ENCODE measurements around the gene AQP1. TPM values are rescaled to one million over a fixed set of nuclear protein-coding genes. Genes with fewer than 3 reads are reported as not detected.

AQP1 gene
- total RNA-seq, 1 experiment from 2014 or later, result not detected

GRCh38 chr7:30970074-30970473, 58.4 kb downstream of the AQP1 start:
- H3K4me1 Mint-ChIP-seq (ENCODE audit: insufficient read depth, unreplicated experiment), result no peaks in the 10 kb centered on the region
- POLR2A ChIA-PET, result interaction anchor here (0.6 kb wide), 1 partner anchor 200 kb away, joined by 3 read pairs; no protein-coding TSS in a partner anchor
- no peak overlapping the region for H3K4me3 Mint-ChIP-seq (ENCODE audit: unreplicated experiment)
- no peaks in the 10 kb centered on the region for H3K9me3 Mint-ChIP-seq (ENCODE audit: unreplicated experiment)
- peaks cover 52% of the 10 kb centered on the region for H3K27me3 Mint-ChIP-seq (ENCODE audit: insufficient read depth, unreplicated experiment)
- intact Hi-C loops (cut with micrococcal nuclease), result no loop called here
- H3K36me3 Mint-ChIP-seq (ENCODE audit: insufficient read depth, unreplicated experiment), result no peaks in the 10 kb centered on the region
- TF ChIP-seq CTCF (IDR thresholded peaks at IDR 0.05; ENCODE audit: unreplicated experiment), result no peak
- DNase-seq (ENCODE audit: unreplicated experiment), result no peak
- CTCF ChIA-PET, result interaction anchor here (0.7 to 5.4 kb wide), 6 partner anchors 9 to 152 kb away, joined by 3 to 62 read pairs (median 6); no protein-coding TSS in a partner anchor
- no peak overlapping the region for H3K27ac Mint-ChIP-seq (ENCODE audit: low read depth, unreplicated experiment)
- BruUV-seq (replicated peaks), result no TSS peak

GRCh38 chr7:30970594-30971094, 59.0 kb downstream of the AQP1 start:
- intact Hi-C loops (cut with micrococcal nuclease), result no loop called here
- ChIA-PET POLR2A (no interaction called here), CTCF (interaction anchor here (0.6 to 5.4 kb wide), 6 partner anchors 8 to 164 kb away, joined by 3 to 62 read pairs (median 6); no protein-coding TSS in a partner anchor)
- H3K4me3 Mint-ChIP-seq (ENCODE audit: unreplicated experiment), result no peak overlapping the region
- no peak overlapping the region for H3K27ac Mint-ChIP-seq (ENCODE audit: low read depth, unreplicated experiment)
- H3K9me3 Mint-ChIP-seq (ENCODE audit: unreplicated experiment), result no peaks in the 10 kb centered on the region
- peaks cover 52% of the 10 kb centered on the region for H3K27me3 Mint-ChIP-seq (ENCODE audit: insufficient read depth, unreplicated experiment)
- no peaks in the 10 kb centered on the region for H3K4me1 Mint-ChIP-seq (ENCODE audit: insufficient read depth, unreplicated experiment)
- BruUV-seq (replicated peaks), result no TSS peak
- no peak for TF ChIP-seq CTCF (IDR thresholded peaks at IDR 0.05; ENCODE audit: unreplicated experiment)
- no peak for DNase-seq (ENCODE audit: unreplicated experiment)
- H3K36me3 Mint-ChIP-seq (ENCODE audit: insufficient read depth, unreplicated experiment), result no peaks in the 10 kb centered on the region

GRCh38 chr7:30971440-30971839, 59.8 kb downstream of the AQP1 start:
- no TSS peak for BruUV-seq (replicated peaks)
- Mint-ChIP-seq H3K27me3 (ENCODE audit: insufficient read depth, unreplicated experiment) (peaks cover 47% of the 10 kb centered on the region), H3K4me1 (ENCODE audit: insufficient read depth, unreplicated experiment) (no peaks in the 10 kb centered on the region), H3K9me3 (ENCODE audit: unreplicated experiment) (no peaks in the 10 kb centered on the region), H3K36me3 (ENCODE audit: insufficient read depth, unreplicated experiment) (no peaks in the 10 kb centered on the region), H3K27ac (ENCODE audit: low read depth, unreplicated experiment) (no peak overlapping the region), H3K4me3 (ENCODE audit: unreplicated experiment) (no peak overlapping the region)
- ChIA-PET CTCF (interaction anchor here (1.5 to 5.4 kb wide), 4 partner anchors 13 to 163 kb away, joined by 6 to 62 read pairs (median 8); no protein-coding TSS in a partner anchor), POLR2A (interaction anchor here (0.5 kb wide), 1 partner anchor 695 kb away, joined by 3 read pairs; no protein-coding TSS in a partner anchor)
- intact Hi-C loops (cut with micrococcal nuclease), result no loop called here
- TF ChIP-seq CTCF (IDR thresholded peaks at IDR 0.05; ENCODE audit: unreplicated experiment), result no peak
- no peak for DNase-seq (ENCODE audit: unreplicated experiment)

GRCh38 chr7:30971840-30972563, 60.3 kb downstream of the AQP1 start:
- no peak overlapping the region for H3K4me3 Mint-ChIP-seq (ENCODE audit: unreplicated experiment)
- DNase-seq (ENCODE audit: unreplicated experiment), result no peak
- no TSS peak for BruUV-seq (replicated peaks)
- no peaks in the 10 kb centered on the region for H3K9me3 Mint-ChIP-seq (ENCODE audit: unreplicated experiment)
- H3K4me1 Mint-ChIP-seq (ENCODE audit: insufficient read depth, unreplicated experiment), result no peaks in the 10 kb centered on the region
- H3K27me3 Mint-ChIP-seq (ENCODE audit: insufficient read depth, unreplicated experiment), result peaks cover 44% of the 10 kb centered on the region
- CTCF ChIA-PET, result interaction anchor here (0.6 to 5.4 kb wide), 7 partner anchors 13 to 319 kb away, joined by 3 to 62 read pairs (median 7); no protein-coding TSS in a partner anchor
- no peak overlapping the region for H3K27ac Mint-ChIP-seq (ENCODE audit: low read depth, unreplicated experiment)
- H3K36me3 Mint-ChIP-seq (ENCODE audit: insufficient read depth, unreplicated experiment), result no peaks in the 10 kb centered on the region
- no peak for TF ChIP-seq CTCF (IDR thresholded peaks at IDR 0.05; ENCODE audit: unreplicated experiment)
- POLR2A ChIA-PET, result interaction anchor here (0.5 kb wide), 1 partner anchor 695 kb away, joined by 3 read pairs; no protein-coding TSS in a partner anchor
- intact Hi-C loops (cut with micrococcal nuclease), result no loop called here
